OCI-LY7 (cell line): ENCODE measurements around the gene PLA2G4B.

Source experiments
- EZH2phosphoT487 ChIP-seq: fragments of 200-600 bp; sonication (generic); IDR thresholded peaks from 2 replicates; pipeline ENCODE4 v1.6.1; 2018; ENCODE audit warnings: low read depth, borderline replicate concordance, mild to moderate bottlenecking, mixed run types, antibody characterized with exemption, low read length, moderate library complexity, mixed read lengths
- TF ChIP-seq, protein P1 (sequence below): fragments of 200-600 bp; sonication (generic); conservative IDR thresholded peaks from 2 replicates; pipeline ENCODE4 v1.5.1; 2014; ENCODE audit warnings: mild to moderate bottlenecking, antibody characterized with exemption, low read length, moderate library complexity, mixed read lengths

GRCh38 chr15:41852736-41853590 is 14.3 kb downstream of the PLA2G4B start:
- TF ChIP-seq, protein P1, sequence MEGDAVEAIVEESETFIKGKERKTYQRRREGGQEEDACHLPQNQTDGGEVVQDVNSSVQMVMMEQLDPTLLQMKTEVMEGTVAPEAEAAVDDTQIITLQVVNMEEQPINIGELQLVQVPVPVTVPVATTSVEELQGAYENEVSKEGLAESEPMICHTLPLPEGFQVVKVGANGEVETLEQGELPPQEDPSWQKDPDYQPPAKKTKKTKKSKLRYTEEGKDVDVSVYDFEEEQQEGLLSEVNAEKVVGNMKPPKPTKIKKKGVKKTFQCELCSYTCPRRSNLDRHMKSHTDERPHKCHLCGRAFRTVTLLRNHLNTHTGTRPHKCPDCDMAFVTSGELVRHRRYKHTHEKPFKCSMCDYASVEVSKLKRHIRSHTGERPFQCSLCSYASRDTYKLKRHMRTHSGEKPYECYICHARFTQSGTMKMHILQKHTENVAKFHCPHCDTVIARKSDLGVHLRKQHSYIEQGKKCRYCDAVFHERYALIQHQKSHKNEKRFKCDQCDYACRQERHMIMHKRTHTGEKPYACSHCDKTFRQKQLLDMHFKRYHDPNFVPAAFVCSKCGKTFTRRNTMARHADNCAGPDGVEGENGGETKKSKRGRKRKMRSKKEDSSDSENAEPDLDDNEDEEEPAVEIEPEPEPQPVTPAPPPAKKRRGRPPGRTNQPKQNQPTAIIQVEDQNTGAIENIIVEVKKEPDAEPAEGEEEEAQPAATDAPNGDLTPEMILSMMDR = no peak
- TF ChIP-seq EZH2phosphoT487 = no peak
